ENCODE data around the gene CYP1A1. TPM values are rescaled to one million over a fixed set of nuclear protein-coding genes. Genes with fewer than 3 reads are reported as not detected.

Gene CYP1A1
- total and polyA plus RNA-seq, 4 donors, result 0.19 to 4.4 (median 1.2) TPM

GRCh38 chr15:74752011-74752410 lies 26.7 kb upstream of the CYP1A1 start:
- no peak for DNase-seq (ENCODE audit: low spot score)
- no peak overlapping the region for H3K27ac ChIP-seq (ENCODE audit: low read depth in 1 of 2, low read length in 2 of 2)
- peaks cover 6 to 43% (median 30%) of the 10 kb centered on the region in 4 donors for H3K4me1 ChIP-seq (ENCODE audit: control insufficient read depth in 4 of 4, insufficient read depth in 4 of 4, low read length in 3 of 4)
- H3K27me3 ChIP-seq (ENCODE audit: control insufficient read depth in 4 of 4, insufficient read depth in 4 of 4, low read length in 3 of 4), result no peaks in the 10 kb centered on the region
- H3K9ac ChIP-seq (ENCODE audit: low read depth in 1 of 2, low read length in 2 of 2), result no peak overlapping the region
- TF ChIP-seq SP1 (IDR thresholded peaks at IDR 0.05) (no peak), RXRA (IDR thresholded peaks at IDR 0.05) (no peak), MAX (IDR thresholded peaks at IDR 0.05) (no peak), ATF3 (IDR thresholded peaks at IDR 0.05) (no peak), NR2F2 (IDR thresholded peaks at IDR 0.05) (no peak), TAF1 (conservative IDR thresholded peaks at IDR 0.05) (no peak), JUND (IDR thresholded peaks at IDR 0.05) (no peak), HNF4A (conservative IDR thresholded peaks at IDR 0.05) (no peak), HNF4G (IDR thresholded peaks at IDR 0.05) (no peak), REST (IDR thresholded peaks at IDR 0.05) (no peak), FOXA1 (IDR thresholded peaks at IDR 0.05) (no peak), EGR1 (IDR thresholded peaks at IDR 0.05; ENCODE audit: low read depth in 2 of 2) (no peak), ZBTB33 (IDR thresholded peaks at IDR 0.05) (no peak), YY1 (IDR thresholded peaks at IDR 0.05) (no peak), FOXA2 (IDR thresholded peaks at IDR 0.05) (no peak), GABPA (IDR thresholded peaks at IDR 0.05 in 1 of 2, conservative IDR thresholded peaks at IDR 0.05 in 1 of 2) (no peak), RAD21 (IDR thresholded peaks at IDR 0.05) (no peak), CTCF (IDR thresholded peaks at IDR 0.05; ENCODE audit: low read depth, low read length, missing input control) (no peak)
- H3K9me3 ChIP-seq (ENCODE audit: control insufficient read depth in 4 of 4, low read length in 3 of 4), result no peaks in the 10 kb centered on the region
- H3K4me3 ChIP-seq (ENCODE audit: low read depth in 1 of 3, low read length in 3 of 3), result no peak overlapping the region
- WGBS, result 33% methylated on average over 8 of the region's 8 CpGs
- H3K36me3 ChIP-seq (ENCODE audit: control insufficient read depth in 4 of 4, insufficient read depth in 3 of 4, low read depth in 1 of 4, low read length in 3 of 4), result peaks cover 0 to 2% (median under 1%) of the 10 kb centered on the region in 4 donors
